KOPT-K1 (cell line): Measurements from ENCODE around the gene ASB13.

Experiments used
- H3K27ac ChIP-seq: fragments of 200-600 bp; sonication (generic); 2 replicates; pipeline ENCODE4 v1.5.1; 2016; ENCODE audit warnings: antibody characterized with exemption, mild to moderate bottlenecking, low read depth, low read length; ENCODE audit not compliant: poor library complexity, severe bottlenecking
- H3K36me3 ChIP-seq: fragments of 200-600 bp; sonication (generic); 2 replicates; pipeline ENCODE4 v1.5.1; 2017; ENCODE audit warnings: antibody characterized with exemption, mild to moderate bottlenecking, low read length, moderate library complexity; ENCODE audit not compliant: insufficient read depth
- H3K9me3 ChIP-seq: fragments of 200-600 bp; sonication (generic); 2 replicates; pipeline ENCODE4 v1.5.1; 2017; ENCODE audit warnings: antibody characterized with exemption, low read length, mild to moderate bottlenecking; ENCODE audit not compliant: insufficient read depth, poor library complexity, severe bottlenecking

ASB13 gene

GRCh38 chr10:5661043-5661442 is 5.4 kb downstream of the ASB13 start:
- Histone ChIP-seq H3K9me3 (no peaks in the 10 kb centered on the region), H3K36me3 (no peaks in the 10 kb centered on the region), H3K27ac (peak overlapping the region; percentile 3)

GRCh38 chr10:5659702-5660528 is 6.5 kb downstream of the ASB13 start:
- Histone ChIP-seq H3K9me3 (no peaks in the 10 kb centered on the region), H3K27ac (no peak overlapping the region), H3K36me3 (no peaks in the 10 kb centered on the region)

- H3K9me3 ChIP-seq, result no peaks in the 10 kb centered on the region
- no peaks in the 10 kb centered on the region for H3K36me3 ChIP-seq
- no peak overlapping the region for H3K27ac ChIP-seq
Observed at GRCh38 chr10:5658871-5659618, 7.3 kb downstream of the ASB13 start.

- H3K27ac ChIP-seq, result peak overlapping the region; percentile 81
Observed at GRCh38 chr10:5656737-5657579, 9.4 kb downstream of the ASB13 start.

GRCh38 chr10:5655121-5655520 is 11.3 kb downstream of the ASB13 start:
- peak overlapping the region; percentile 81 for H3K27ac ChIP-seq
- no peaks in the 10 kb centered on the region for H3K9me3 ChIP-seq
- H3K36me3 ChIP-seq, result no peaks in the 10 kb centered on the region

More at GRCh38 chr10:5656737-5657579, 9.4 kb downstream of the ASB13 start:
- H3K9me3 ChIP-seq, result no peaks in the 10 kb centered on the region
- no peaks in the 10 kb centered on the region for H3K36me3 ChIP-seq

GRCh38 chr10:5654218-5654755 is 12.1 kb downstream of the ASB13 start:
- H3K36me3 ChIP-seq, result no peaks in the 10 kb centered on the region
- no peaks in the 10 kb centered on the region for H3K9me3 ChIP-seq
- peak overlapping the region; percentile 81 for H3K27ac ChIP-seq

- no peaks in the 10 kb centered on the region for H3K36me3 ChIP-seq
- no peaks in the 10 kb centered on the region for H3K9me3 ChIP-seq
- peak overlapping the region; percentile 36 for H3K27ac ChIP-seq
Observed at GRCh38 chr10:5652746-5653145, 13.6 kb downstream of the ASB13 start.

- Histone ChIP-seq H3K27ac (no peak overlapping the region), H3K36me3 (no peaks in the 10 kb centered on the region), H3K9me3 (no peaks in the 10 kb centered on the region)
Observed at GRCh38 chr10:5651388-5651764, 15.0 kb downstream of the ASB13 start.

- Histone ChIP-seq H3K36me3 (no peaks in the 10 kb centered on the region), H3K9me3 (no peaks in the 10 kb centered on the region), H3K27ac (no peak overlapping the region)
Observed at GRCh38 chr10:5650664-5651387, 15.6 kb downstream of the ASB13 start.

GRCh38 chr10:5649746-5650145 is 16.6 kb downstream of the ASB13 start:
- no peak overlapping the region for H3K27ac ChIP-seq
- H3K36me3 ChIP-seq, result no peaks in the 10 kb centered on the region
- no peaks in the 10 kb centered on the region for H3K9me3 ChIP-seq

- no peaks in the 10 kb centered on the region for H3K9me3 ChIP-seq
- no peak overlapping the region for H3K27ac ChIP-seq
- peaks cover 6% of the 10 kb centered on the region; the same call in 1 of the 2 replicates for H3K36me3 ChIP-seq
Observed at GRCh38 chr10:5648494-5649457, 17.6 kb downstream of the ASB13 start.

- no peak overlapping the region for H3K27ac ChIP-seq
- no peaks in the 10 kb centered on the region for H3K9me3 ChIP-seq
- H3K36me3 ChIP-seq, result peaks cover 7% of the 10 kb centered on the region; the same call in 1 of the 2 replicates
Observed at GRCh38 chr10:5647507-5648240, 18.7 kb downstream of the ASB13 start.
